Superior temporal gyrus (tissue), 1 donor: ENCODE results near the gene TRAF3IP3.
A peak's percentile ranks its signal among the peaks of the same experiment; 100 is the strongest.
"Not testable (repeated sequence)": the region's sequence is repeated elsewhere in the genome, so short reads cannot be mapped to it uniquely, and the experiment has no call there.

Experiments
- DNase-seq: peaks from one replicate; pipeline ENCODE4 v3.0.0-alpha.2; 2016; ENCODE audit errors: extremely low spot score

TRAF3IP3 gene

DNA sequence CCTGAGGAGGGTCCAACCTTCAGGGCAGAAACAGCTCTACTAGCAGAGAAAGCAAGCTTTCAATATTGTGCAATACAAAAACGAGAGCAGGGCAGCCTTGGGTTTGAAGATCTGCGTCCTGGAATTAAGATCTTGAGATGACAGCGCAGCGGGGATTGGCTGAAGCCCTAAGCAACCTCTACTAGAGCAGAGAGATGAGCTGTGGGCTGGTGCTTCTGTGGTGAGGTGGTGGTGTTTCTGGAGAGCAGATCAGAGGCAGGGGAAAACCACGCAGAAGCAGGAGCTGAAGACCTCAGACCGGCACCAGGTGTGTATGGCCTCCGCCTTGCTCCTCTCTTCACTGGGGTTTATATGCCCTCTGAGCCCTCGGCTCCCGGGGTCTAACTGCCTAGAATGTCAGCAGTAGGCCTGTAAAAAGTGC lies 12.5 kb downstream of the TRAF3IP3 start:
- no peak for DNase-seq

DNA sequence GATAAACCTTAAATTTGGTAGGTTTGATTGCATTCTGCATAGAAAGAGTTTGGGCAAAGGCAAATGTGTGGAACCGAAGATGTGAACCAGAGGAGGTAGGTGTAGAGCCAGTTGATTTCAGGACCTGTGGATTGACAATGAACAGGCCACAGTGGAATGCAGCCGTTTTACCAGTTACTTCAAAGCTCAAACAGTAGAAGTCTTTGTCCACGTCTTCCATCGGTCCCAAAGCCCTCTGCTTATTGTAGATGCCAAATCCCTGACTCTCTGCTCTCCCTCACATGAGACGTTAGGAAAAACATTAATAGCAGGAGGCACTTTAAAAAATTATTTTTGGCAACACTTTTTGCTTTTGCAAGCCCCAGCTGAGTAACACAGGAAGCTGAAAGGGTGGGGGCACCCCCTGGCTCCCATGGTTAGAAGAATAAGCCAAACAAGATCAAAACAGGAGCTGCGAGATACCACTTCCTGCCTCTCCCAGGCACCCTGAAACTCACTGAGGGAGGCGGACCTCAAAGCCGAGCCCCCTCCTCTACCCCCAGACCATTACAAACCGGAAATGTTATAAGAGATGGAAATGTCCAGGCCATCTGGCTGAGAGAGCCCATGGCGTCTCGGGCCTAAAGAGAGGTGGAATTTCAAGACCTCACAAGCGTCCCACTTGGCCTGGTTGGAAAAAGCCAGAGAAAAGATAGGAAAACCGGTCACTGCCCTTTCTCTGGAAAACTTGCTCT lies 13.5 kb downstream of the TRAF3IP3 start:
- DNase-seq: peak; percentile 38

DNA sequence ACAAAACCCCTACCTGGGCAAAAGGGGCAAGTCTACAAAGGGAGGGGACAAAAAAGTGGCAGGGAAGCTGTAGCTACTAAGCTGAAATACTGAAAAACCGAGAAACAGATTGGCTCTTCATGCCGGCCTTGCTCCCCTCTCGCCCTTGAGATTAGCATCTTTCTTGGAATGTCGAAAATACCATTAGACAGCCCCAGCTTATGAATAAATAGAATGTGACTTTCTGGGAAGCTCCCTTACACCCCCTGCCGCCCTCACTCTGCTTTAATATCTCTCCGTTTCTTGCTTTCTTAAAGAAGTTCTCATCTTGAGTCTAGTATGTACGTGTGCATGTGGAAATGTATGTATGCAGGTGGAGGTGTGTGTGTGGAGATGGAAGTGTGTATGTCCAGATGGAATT lies 14.1 kb downstream of the TRAF3IP3 start:
- no peak for DNase-seq

DNA sequence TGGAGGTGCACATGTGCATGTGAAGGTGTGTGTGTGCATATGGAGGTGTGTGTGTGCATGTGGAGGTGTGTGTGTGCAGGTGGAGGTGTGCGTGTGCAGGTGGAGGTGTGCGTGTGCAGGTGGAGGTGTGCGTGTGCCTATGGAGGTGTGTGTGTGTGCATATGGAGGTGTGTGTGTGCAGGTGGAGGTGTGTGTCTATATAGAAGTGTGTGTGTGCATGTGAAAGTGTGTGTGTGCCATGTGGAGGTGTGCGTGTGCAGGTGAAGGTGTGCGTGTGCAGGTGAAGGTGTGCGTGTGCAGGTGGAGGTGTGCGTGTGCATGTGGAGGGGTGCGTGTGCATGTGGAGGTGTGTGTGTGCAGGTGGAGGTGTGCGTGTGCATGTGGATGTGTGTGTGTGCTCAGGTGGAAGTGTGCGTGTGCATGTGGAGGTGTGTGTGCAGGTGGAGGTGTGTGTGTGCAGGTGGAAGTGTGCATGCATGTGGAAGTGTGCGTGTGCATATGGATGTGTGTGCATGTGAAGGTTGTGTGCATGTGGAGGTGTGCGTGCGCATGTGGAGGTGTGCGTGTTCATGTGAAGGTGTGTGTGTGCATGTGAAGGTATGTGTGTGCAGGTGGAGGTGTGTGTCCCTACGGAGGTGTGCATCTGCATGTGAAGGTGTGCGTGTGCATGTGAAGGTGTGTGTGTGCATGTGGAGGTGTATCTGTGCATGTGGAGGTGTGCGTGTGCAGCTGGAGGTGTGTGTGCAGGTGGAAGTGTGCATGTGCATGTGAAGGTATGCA lies 15.0 kb downstream of the TRAF3IP3 start:
- DNase-seq: no peak

DNA sequence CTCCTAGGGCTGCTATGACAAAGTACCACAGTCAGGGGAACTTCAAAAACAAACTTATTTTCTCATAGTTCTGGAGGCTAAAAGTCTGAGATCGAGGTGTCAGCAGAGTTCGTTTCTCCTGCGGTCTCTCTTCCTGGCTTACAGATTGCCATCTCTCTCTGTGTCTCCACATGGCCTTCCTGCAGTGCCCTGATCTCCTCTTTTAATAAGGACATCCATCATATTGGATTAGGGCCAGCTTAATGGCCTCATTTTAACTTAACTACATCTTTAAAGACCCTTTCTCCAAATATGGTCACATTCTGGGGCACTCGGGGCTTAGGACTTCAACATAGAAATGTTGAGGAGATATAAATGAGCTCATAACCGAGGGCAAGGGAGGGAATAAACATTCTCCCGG lies 16.3 kb downstream of the TRAF3IP3 start:
- no peak for DNase-seq

DNA sequence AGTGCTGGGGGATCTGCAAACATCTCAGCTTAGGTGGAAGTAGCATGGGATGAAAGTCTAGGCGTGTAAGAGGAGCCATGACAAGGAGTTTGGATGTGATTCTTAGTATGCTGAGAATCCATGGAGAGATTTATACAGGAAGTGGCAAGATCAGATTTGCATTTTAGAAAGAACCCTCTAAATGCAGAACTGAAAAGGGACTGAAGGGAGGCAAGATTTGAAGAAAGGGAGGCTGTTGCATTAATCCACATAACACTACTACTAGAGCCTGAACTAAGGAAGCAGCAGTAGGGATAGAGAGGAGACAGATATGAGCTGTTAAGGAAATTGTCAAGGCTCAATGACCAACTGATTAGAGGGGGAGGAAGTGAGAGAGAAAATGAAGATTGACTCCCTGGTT lies 18.7 kb downstream of the TRAF3IP3 start:
- no peak for DNase-seq

DNA sequence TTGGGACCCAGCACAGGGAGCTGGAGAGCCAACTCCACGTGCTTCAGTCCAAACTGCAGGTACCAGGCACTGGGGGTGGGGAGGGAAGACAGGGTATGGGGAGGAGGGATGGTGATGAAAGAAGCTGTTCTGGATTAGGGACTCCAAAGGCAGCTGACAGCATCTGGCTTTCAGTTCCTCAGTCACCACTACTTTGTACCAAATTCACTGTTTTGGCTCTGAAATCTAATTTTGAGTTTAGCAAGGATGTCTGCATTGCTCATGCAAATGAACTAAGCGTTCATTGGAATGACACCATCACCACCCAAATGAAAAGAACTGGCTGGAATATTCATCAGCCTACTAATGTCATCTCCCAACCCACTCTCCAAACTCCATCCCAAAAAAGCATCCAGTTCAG lies 19.8 kb downstream of the TRAF3IP3 start:
- DNase-seq: no peak

DNA sequence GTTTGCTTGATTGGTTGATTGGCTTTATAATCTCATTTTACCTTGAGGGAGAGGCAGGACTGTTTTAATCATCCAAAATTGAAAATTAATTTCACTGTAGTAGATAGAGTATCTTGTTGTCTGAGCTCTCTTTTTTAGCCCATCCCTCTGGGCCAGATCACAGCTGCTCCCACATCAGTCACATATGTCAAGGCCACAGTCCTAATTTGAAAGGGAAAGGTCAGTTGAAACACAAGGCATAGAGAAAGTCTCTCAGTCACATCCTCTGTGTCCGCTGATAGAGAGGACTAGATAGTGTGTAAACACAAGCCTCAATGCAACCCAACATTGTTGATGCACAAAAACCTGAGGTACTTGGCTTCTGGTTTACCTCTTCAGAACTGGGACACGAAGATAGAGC lies 21.7 kb downstream of the TRAF3IP3 start:
- DNase-seq: no peak

DNA sequence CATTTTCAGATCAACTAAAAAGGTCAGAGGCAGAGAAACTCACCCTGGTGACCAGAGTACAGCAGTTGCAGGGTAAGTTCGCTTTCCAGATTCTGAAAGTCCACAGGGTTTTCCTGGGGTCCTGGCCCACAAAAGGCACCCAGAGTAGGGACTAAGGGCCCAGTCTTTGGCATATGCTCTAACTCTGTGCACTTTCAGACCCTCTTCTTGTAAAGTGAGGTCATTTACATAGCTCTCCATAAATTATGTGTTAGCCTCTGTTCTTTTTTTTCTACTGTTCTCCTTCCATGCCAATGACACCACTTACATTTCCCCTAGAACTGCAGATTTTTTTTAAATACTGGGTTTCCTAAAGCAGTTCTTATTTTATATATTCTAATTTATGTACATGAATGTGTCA lies 22.2 kb downstream of the TRAF3IP3 start:
- DNase-seq: no peak

DNA sequence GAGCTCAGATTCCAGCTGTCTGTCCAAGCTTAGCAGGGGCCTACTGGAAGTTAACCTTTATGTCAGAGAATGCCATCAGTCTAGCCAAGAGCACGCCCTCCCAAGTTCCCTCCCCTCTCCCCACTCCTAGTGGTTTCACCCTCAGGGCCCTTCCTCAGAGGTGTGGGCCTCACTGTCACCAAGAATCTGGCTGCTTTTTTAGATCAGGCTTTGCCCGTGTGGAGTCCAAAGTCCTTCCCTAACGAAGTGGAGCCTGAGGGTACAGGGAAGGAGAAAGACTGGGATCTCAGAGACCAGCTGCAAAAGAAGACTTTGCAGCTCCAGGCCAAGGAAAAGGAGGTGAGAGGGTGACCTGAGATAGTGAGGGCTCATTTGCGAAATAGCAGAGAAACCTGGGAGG lies 24.4 kb downstream of the TRAF3IP3 start:
- no peak for DNase-seq

DNA sequence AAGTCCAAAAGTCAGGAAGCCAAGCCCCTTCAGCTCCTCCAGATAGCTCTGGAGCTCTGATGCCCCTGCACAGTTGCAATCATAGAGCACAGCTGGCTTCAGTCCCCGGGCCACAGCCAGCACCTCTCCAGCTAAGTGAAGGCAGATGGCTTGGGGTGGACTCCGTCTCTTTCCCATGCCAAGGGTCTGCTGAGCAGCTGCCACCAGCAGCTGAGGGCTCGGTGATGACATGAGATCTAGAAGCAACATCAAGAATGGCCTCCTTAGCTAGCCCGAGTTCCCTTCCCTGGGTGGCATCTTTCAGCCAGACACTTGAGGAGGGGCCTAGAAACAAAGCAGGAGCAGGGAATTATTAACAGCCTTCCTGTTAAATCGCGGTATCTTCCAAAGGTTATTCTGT lies 27.5 kb downstream of the TRAF3IP3 start:
- no peak for DNase-seq

DNA sequence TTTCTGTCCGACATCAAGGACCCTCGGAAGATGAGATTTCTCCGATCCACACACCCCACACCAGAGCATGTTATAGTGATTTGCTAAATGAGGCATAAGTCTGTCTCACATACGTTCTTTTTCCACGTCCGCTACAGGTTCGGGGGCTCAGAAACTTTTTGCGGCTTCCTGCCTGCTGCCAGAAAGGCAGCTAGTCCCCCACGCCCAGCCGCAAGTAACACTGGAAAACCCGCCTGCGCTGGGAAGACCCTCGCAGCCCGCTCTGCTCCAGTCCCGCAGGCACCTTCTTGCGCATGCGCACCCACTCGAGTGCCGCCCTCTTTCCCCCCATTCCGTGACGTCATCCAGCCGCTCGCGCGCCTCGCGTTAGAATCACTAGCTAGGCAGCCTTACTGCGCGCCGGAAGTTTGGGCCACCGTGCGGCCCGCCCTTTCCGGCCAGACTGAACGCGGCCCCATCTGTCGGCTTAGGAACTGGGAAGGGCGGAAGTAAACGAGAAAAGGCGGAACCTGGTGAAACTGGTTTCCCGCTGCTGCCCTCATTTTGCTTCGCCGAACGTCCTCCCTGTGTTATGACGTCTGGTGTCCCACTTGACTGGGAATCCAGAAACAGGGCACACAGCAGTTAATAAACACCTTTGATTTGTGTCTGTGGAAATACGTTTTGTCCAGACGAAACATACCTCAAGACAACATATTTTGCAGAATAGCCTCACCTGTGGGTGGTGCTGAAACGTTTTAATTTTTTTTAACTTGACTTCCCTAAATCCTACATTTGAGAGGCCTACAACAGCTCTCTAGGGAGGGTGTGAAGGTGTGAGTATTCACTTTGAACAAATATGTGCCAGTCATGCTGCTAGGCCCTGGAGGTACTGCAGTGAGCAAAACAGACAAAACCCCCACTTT lies 28.7 kb downstream of the TRAF3IP3 start, which contains the start of gene C1orf74:
Gene C1orf74 (minus strand): TSS at position 295 of the 905 bp plus-strand sequence. CDS start 925 bp downstream, outside the sequence.
- peak; percentile 99 for DNase-seq

DNA sequence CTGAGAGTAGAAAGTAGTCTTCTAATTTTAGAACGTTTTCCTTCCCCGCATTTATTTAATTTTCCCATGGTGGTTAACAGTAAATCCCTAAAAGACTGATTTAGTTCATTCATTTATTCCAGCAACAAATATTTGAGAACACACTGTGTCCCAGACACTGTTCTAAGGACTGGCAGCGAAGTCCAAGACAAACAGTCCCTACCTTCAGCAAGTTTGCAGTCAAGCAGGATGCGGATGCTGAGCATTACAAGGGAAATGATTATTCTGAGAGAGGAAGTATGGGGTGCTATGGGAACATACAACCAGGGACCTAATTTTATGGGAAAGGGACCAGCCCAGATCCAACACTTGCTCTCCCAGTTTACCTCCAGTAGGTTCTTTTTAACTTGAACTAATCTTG lies 29.7 kb downstream of the TRAF3IP3 start:
- no peak for DNase-seq

DNA sequence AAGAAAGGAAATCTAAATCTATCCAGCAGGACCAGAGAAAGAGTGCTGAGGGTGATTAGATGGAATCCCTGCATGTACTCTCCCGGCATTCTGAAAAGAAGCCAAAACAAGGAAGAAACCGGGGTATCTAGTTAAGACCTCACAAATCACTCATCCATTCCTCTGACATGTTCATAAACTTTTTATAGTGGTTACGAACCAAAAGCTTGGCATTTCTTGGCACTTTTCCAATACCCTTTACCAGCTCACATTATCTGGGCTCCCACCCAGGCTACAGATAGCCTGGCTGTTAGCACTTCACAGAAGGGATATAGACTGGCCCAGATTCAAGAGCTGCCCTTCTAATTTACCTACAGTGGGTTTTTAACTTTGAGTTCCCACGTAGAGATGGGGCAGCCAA lies 30.3 kb downstream of the TRAF3IP3 start:
- DNase-seq: no peak

DNA sequence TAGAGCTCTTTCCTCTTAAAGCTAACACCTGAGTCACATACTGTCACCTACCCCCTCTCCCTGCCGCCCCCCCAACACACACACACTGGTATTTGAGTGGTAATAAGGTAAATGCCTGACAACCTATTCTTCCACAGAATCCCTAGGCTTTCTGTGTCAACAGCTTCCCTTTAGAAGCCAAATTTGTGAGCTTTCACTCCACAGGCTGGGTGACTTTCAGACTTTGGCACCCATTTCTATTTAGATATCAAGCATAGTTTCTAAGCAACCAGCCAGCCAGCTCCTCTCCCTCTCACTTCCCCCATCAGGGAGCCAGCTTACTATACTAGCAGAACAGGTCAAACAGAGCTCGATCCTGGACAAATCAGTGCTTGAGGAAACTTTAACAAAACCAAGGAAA lies 31.7 kb downstream of the TRAF3IP3 start:
- DNase-seq: peak; percentile 22

DNA sequence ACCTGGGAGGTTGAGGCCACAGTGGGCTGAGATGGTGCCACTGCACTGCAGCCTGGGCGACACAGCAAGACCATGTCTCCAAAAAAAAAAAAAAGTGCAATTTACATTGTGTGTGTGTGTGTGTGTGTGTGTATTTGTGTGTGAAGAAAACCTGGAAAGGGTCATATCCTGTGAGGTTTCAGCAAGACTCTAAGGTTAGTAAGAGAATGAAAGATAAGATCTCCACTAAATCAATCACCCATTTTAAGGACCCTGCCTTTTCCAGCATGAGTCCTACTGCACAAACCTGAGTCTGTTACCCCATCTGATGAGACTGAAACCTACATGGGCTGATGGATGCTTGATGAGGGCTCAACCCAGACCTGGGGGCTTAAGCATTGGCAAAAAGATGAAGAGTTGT lies 33.4 kb downstream of the TRAF3IP3 start:
- no peak for DNase-seq

DNA sequence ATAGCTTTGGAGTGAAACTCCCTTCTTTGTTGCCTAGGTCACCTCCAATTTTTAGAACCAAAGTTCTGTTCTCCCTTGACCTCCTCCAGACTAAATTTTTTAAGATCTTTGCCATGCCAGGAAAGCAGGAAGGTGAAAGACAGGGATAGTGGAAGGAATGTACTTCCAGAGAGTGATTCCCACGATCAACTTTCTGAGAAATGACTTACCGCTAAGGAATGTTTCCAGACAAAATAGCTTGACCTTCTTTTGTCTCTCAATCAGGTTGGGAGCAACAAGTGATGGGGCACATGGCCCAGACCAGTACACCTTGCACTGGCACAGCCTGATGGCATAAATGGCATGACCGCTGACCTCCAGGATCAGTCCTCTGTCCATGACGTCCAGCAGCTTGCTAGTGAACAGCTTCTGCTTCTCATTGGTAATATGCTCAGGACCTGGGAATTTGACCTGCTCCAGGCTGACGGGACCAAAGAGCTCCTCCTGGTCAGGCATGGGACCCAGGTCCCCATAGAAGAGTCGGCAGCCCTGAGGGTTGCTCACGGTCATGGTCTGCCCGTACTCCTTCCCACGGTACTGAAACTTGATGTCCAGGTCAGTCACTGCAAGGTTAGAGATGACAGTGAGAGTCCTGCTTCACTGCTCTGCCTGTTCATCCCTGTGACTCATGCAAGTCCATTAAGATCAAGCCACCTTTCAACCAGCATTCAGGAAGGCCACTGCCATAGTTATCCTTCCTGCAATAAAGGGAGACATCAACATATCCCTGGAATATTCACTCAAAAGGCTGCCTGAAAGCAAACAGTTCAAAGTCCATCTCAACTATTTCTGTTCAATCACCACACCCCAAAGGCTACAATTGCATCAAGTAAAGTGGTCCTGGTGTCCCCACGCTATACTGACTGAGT lies 34.7 kb downstream of the TRAF3IP3 start:
- no peak for DNase-seq

DNA sequence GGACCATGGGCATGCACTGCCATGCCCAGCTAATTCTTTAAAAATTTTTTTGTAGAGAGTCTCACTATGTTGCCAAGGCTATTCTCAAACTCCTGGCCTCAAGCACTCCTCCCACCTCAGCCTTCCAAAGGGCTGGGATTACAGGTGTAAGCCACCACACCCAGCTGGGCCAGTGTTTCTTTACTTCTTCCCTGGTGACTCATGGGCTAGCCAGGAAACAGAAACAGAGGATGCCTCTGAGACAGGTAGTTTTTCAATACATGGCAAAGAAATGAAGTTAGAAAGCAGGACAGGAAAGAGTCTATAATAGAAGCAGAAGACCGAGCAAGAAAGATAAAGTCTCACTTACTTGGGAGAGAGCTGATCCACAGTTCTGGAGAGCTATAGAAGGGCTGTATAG lies 36.1 kb downstream of the TRAF3IP3 start:
- no peak for DNase-seq

DNA sequence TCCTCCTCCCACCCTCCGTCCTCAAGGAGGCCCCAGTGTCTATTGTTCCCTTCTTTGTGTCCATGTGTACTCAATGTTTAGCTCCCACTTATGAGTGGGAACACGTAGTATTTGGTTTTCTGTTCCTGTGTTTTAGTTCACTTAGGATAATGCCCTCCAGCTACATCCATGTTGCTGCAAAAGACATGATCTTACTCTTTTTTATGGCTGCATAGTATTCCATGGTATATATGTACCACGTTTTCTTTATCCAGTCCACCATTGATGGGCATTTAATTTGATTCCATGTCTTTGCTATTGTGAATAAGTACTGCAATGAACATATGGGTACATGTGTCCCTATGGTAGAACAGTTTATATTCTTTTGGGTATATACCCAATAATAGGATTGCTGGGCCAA lies 37.9 kb downstream of the TRAF3IP3 start:
- not testable (repeated sequence) for DNase-seq

DNA sequence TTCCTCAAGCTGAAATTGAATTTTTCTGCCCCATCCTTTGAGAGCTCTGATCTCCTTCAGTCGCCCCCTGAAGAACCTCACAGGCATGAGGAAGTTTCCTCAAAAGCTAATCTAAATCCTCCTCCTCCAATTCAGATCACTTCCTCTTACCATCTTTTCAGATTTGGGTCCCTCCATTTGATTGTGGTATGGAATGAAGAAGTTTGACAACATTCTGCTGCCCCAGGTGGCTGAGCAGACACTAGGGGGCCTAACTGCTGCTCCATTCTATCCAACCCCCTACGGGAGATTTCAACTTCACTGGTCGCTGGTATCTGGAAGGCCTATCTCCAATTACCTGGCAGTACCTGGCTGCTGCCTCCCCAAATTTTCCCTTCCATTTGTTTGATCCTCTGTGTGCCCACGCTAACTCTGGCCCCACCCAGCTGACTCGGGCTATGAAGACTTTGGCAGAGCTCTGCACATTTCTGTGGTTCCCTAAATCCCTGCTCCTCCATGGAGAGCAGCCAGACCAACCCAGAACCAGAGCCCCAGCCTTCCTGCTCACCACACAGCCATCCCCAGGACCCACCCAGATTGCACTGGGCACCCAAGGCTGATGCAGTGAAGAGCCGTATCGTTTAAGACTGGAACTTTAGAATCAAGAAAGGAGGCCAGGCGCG lies 42.3 kb downstream of the TRAF3IP3 start:
- no peak for DNase-seq
